ENCODE data around the gene CCDC91. TPM values are rescaled to one million over a fixed set of nuclear protein-coding genes. Genes with fewer than 3 reads are reported as not detected.
"Not testable (repeated sequence)": the region's sequence is repeated elsewhere in the genome, so short reads cannot be mapped to it uniquely, and the experiment has no call there.

The CCDC91 gene
- total and polyA plus RNA-seq, 9 of the 15 experiments (the other 6 are each of a cell fraction or from before 2014, with no cell fraction given): 10.1 to 31.1 (median 26.3) TPM

GRCh38 chr12:28378736-28379135 is 188.5 kb downstream of the CCDC91 start (continued):
- TF ChIP-seq HMBOX1 (IDR thresholded peaks at IDR 0.05): no peak
- no peak for TF ChIP-seq CTBP1 (IDR thresholded peaks at IDR 0.05; ENCODE audit: borderline replicate concordance)
- TF ChIP-seq ZKSCAN3 (CRISPR knock-in tag; IDR thresholded peaks at IDR 0.05): no peak
- no peak for TF ChIP-seq KAT8 (IDR thresholded peaks at IDR 0.05; ENCODE audit: low read depth)

GRCh38 chr12:28379779-28380178 is 189.5 kb downstream of the CCDC91 start:
- H2AFZ ChIP-seq (ENCODE audit: low read depth, low read length); in situ Hi-C loops (cut with MboI); BruUV-seq (replicated peaks); H4K20me1 ChIP-seq (replicated peaks; ENCODE audit: control insufficient read depth, insufficient read depth, low read length); intact Hi-C loops (cut with micrococcal nuclease); FAIRE-seq; H3K27me3 ChIP-seq (ENCODE audit: control insufficient read depth in 2 of 2, insufficient read depth in 2 of 2, low read length in 2 of 2); H3K4me2 ChIP-seq (ENCODE audit: insufficient read depth, low read length); H3K9me3 ChIP-seq (replicated peaks; ENCODE audit: control insufficient read depth, insufficient read depth, low read depth, low read length); H3K9me1 ChIP-seq (ENCODE audit: control insufficient read depth, insufficient read depth, low read length); H3K79me2 ChIP-seq (ENCODE audit: control insufficient read depth, insufficient read depth, low read length); H3K4me1 ChIP-seq (replicated peaks in 1 of 2; ENCODE audit: control insufficient read depth in 2 of 2, insufficient read depth in 2 of 2, low read length in 2 of 2); DNase-seq (ENCODE audit: extremely low read depth in 1 of 4, low spot score in 3 of 4); H3K4me3 ChIP-seq; POLR2A ChIA-PET; H3K9ac ChIP-seq (ENCODE audit: insufficient read depth in 1 of 2, low read depth in 2 of 2, low read length in 2 of 2); H3K36me3 ChIP-seq (ENCODE audit: control insufficient read depth, insufficient read depth, low read length); ATAC-seq; H3K27ac ChIP-seq (ENCODE audit: extremely low read depth, low read depth, low read length): not testable (repeated sequence)
- CTCF ChIA-PET (ENCODE audit: low intra/inter-chr PET ratio): interaction anchor here (0.7 kb wide), 1 partner anchor 1305 kb away, joined by 3 read pairs; no protein-coding TSS in a partner anchor
- peak; percentile 56 for TF ChIP-seq ZNF146 (CRISPR knock-in tag; IDR thresholded peaks at IDR 0.05; ENCODE audit: unreplicated experiment)
- WGBS (ENCODE audit: insufficient coverage, low coverage, missing lambda C conversion rate): 50% methylated on average over 2 of the region's 3 CpGs
